Testis (tissue), 3 donors: Measurements from ENCODE around the gene EGFR. TPM values are rescaled to one million over a fixed set of nuclear protein-coding genes. Genes with fewer than 3 reads are reported as not detected.
A peak's percentile ranks its signal among the peaks of the same experiment; 100 is the strongest.

ENCODE experiments used
- DNase-seq: peaks from one replicate; pipeline ENCODE4 v3.0.0-alpha.2; 2019
- H3K27ac ChIP-seq, 2 donors: fragments of 200-600 bp; sonication (generic); one replicate each; pipeline ENCODE4 v1.5.1; 2019
- H3K27me3 ChIP-seq: fragments of 200-600 bp; sonication (generic); one replicate; pipeline ENCODE4 v1.5.1; 2019
- H3K36me3 ChIP-seq: fragments of 200-600 bp; sonication (generic); one replicate; pipeline ENCODE4 v1.5.1; 2017; ENCODE audit warnings: low read depth; ENCODE audit errors: missing control alignments
- H3K4me1 ChIP-seq: fragments of 200-600 bp; sonication (generic); one replicate; pipeline ENCODE4 v1.5.1; 2019
- H3K4me3 ChIP-seq, 2 donors: fragments of 200-600 bp; sonication (generic); one replicate each; pipeline ENCODE4 v1.5.1; 2017 to 2019
- H3K9me3 ChIP-seq: fragments of 200-600 bp; sonication (generic); one replicate; pipeline ENCODE4 v1.5.1; 2017
- CTCF ChIP-seq, 3 experiments: fragments of 450-650 bp in 2 of 3; fragments of 200-600 bp in 1 of 3; sonication (generic) in 1 of 3; IDR thresholded peaks; one replicate each; pipeline ENCODE4 v1.5.1; 2016 to 2019; ENCODE audit warnings: antibody characterized with exemption in 3 of 3, mild to moderate bottlenecking in 2 of 3, moderate library complexity in 1 of 3
- POLR2A ChIP-seq: fragments of 450-650 bp; IDR thresholded peaks from one replicate; pipeline ENCODE4 v1.6.1; 2017; ENCODE audit warnings: antibody characterized with exemption, mild to moderate bottlenecking, moderate library complexity
- WGBS, 2 donors: methylation state at CpG; one replicate each; pipeline ENCODE4 v1.1.5; 2018; 5-methylcytosine and 5-hydroxymethylcytosine counted together
- intact Hi-C: fragments of 100-400 bp; cut with DNase I; formaldehyde crosslinking; loops from one replicate; pipeline ENCODE4 v1.15.1; 2023; ENCODE audit warnings: low total_unique reads
- polyA plus RNA-seq: library from polyadenylated mRNA; stranded (reverse); fragments of 350-450 nt; fragmentation: Illumina TruSeq; extraction: RNeasy Lipid Tissue Mini Kit (QIAGEN cat#74804); gene quantifications from one replicate; pipeline ENCODE4 v1.2.3, GENCODE V29; 2014; ENCODE audit warnings: low read depth, low replicate concordance; ENCODE audit not compliant: insufficient read depth
- total RNA-seq, 2 donors: library from RNA; depleted of rRNA; stranded (reverse); fragments of >200 nt; gene quantifications; one replicate each; pipeline ENCODE4 v1.2.3, GENCODE V29; 2016

Gene EGFR
- total and polyA plus RNA-seq, 3 donors from 2014 or later, result 11.0 to 45.0 (median 18.2) TPM

DNA sequence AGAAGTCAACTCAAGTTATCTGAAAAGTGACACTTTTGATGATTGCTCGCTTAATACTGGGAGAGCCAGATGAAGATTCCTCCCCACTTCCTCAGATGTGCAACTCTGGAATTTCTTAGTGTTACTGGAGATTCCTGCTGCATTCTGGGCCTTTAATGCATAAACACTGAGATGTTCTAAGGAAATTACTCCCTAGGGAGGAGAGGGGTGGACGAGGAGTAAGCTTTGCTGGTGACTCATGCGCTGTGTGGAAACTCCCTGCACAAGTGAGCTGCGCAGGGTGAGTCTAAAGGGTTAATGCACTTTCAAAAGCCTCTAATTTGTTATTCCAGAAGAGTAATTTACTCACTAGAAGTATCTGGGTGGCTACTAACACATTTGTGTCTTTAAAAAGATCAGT, 46.3 kb downstream of the EGFR start:
- intact Hi-C loops, result no loop called here
- peak; percentile 51 for DNase-seq
- TF ChIP-seq POLR2A, result no peak
- TF ChIP-seq CTCF (IDR thresholded peaks at IDR 0.05), result no peak
- Histone ChIP-seq H3K9me3 (no peaks in the 10 kb centered on the region), H3K36me3 (no peaks in the 10 kb centered on the region), H3K4me3 (no peak overlapping the region), H3K27me3 (no peaks in the 10 kb centered on the region), H3K27ac (peak overlapping the region; percentile 2 to 60), H3K4me1 (peaks cover 23% of the 10 kb centered on the region)
- WGBS, 2 donors, result 41 to 44% methylated on average over 4 of the region's 4 CpGs

- H3K4me1 ChIP-seq, result peaks cover 23% of the 10 kb centered on the region
- H3K9me3 ChIP-seq, result no peaks in the 10 kb centered on the region
- intact Hi-C loops, result no loop called here
- no peak overlapping the region for H3K4me3 ChIP-seq
- TF ChIP-seq POLR2A, result no peak
- 57 to 64% methylated on average over 10 of the region's 10 CpGs for WGBS, 2 donors
- H3K36me3 ChIP-seq, result no peaks in the 10 kb centered on the region
- no peak for DNase-seq
- H3K27me3 ChIP-seq, result no peaks in the 10 kb centered on the region
- H3K27ac ChIP-seq, result peak overlapping the region; percentile 2 to 60
Observed at GRCh38 chr7:55065511-55066229, 46.9 kb downstream of the EGFR start.

- Histone ChIP-seq H3K9me3 (no peaks in the 10 kb centered on the region), H3K4me1 (peaks cover 23% of the 10 kb centered on the region), H3K27me3 (no peaks in the 10 kb centered on the region), H3K36me3 (no peaks in the 10 kb centered on the region), H3K27ac (peak overlapping the region in 1 of 2 donors; percentile 60), H3K4me3 (no peak overlapping the region)
- TF ChIP-seq POLR2A, result no peak
- TF ChIP-seq CTCF (IDR thresholded peaks at IDR 0.05), result no peak
- no peak for DNase-seq
- intact Hi-C loops, result no loop called here
- 56 to 58% methylated on average over 7 of the region's 7 CpGs for WGBS, 2 donors
Observed at GRCh38 chr7:55066524-55066923, 47.7 kb downstream of the EGFR start.

DNA sequence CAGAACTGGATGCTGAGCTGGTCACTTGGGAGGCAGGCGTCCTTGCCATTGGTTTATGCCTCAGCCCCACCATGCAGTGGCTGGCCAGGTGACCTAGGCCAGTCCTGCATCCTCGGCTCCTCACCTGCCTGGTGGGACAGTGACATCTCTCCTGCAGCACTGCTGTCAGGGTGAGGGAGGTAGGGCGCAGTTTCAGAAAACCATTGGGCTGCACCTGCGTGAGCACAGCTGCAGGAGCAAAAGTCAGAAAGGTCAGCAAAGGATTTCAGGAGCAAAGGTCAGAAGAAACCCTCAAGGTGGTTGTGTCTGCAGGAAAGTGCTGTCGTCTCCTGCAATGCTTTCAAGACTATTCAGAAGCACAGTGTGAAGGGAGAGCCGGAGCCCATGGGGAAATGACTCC, 48.1 kb downstream of the EGFR start:
- intact Hi-C loops, result no loop called here
- no peaks in the 10 kb centered on the region for H3K27me3 ChIP-seq
- 84 to 88% methylated on average over 6 of the region's 6 CpGs for WGBS, 2 donors
- no peaks in the 10 kb centered on the region for H3K9me3 ChIP-seq
- no peak for TF ChIP-seq POLR2A
- TF ChIP-seq CTCF (IDR thresholded peaks at IDR 0.05), result no peak
- no peak overlapping the region for H3K4me3 ChIP-seq
- DNase-seq, result no peak
- no peak overlapping the region for H3K27ac ChIP-seq
- peaks cover 23% of the 10 kb centered on the region for H3K4me1 ChIP-seq
- H3K36me3 ChIP-seq, result no peaks in the 10 kb centered on the region

DNA sequence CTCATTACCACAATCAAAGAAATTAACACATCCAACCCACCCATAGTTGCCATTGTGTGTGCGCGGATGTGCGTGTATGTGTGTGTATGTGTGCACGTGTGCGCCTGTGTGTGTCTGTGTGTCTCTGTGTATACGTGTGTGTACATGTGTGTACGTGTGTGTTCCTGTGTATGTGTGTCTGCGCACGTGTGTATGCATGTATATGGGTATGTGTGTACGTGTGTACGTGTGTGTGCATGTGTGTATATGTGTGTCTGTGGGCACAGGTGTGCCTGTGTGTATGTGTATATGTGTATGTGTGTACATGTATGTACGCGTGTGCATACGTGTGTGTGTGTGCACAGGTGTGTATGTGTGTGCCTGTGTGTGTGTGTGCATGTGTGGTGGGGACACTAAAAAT, 48.9 kb downstream of the EGFR start:
- H3K27ac ChIP-seq, result no peak overlapping the region
- TF ChIP-seq CTCF (IDR thresholded peaks at IDR 0.05), result no peak
- TF ChIP-seq POLR2A, result no peak
- intact Hi-C loops, result no loop called here
- peaks cover 29% of the 10 kb centered on the region for H3K4me1 ChIP-seq
- no peaks in the 10 kb centered on the region for H3K9me3 ChIP-seq
- H3K27me3 ChIP-seq, result no peaks in the 10 kb centered on the region
- no peak overlapping the region for H3K4me3 ChIP-seq
- WGBS, 2 donors, result 91 to 92% methylated on average over 14 of the region's 14 CpGs
- no peaks in the 10 kb centered on the region for H3K36me3 ChIP-seq
- no peak for DNase-seq
